Left renal cortex interstitium (tissue), 4 donors: Measurements from ENCODE around the gene UQCRH. TPM values are rescaled to one million over a fixed set of nuclear protein-coding genes. Genes with fewer than 3 reads are reported as not detected.
A peak's percentile ranks its signal among the peaks of the same experiment; 100 is the strongest.
"Not testable (repeated sequence)": the region's sequence is repeated elsewhere in the genome, so short reads cannot be mapped to it uniquely, and the experiment has no call there.

ENCODE experiments used
- DNase-seq, 4 donors: peaks; one replicate each; pipeline ENCODE4 v3.0.0-alpha.2; 2013; ENCODE audit warnings: low read depth in 4 of 4, low spot score in 2 of 4, missing footprints in 1 of 4
- polyA plus RNA-seq, 4 donors: library from polyadenylated mRNA; unstranded; fragments of 120-200 nt; gene quantifications; one replicate each; pipeline ENCODE4 v1.2.1, GENCODE V29; 2013; ENCODE audit not compliant: insufficient read length in 4 of 4

The UQCRH gene
- polyA plus RNA-seq, 4 donors, result 354 to 478 (median 418) TPM

DNA sequence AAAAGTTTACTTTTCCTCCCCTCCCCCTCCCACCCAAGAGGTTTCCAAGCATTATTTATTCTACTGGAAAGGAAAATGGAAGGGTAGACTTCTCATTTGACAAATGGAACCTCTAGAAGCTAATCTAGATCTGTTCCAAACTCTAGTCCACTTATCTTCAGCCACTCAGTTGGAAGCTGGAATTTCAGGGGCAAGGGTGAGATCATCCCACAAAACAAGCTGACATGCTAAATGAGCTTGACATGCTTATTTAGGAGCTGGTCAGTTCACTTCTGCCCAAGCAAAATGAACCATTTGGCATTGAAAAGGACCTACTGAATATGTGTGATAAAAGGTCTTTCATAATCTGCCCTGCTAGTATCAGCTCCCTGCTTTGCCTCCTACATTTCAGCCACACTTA, 5.1 kb upstream of the UQCRH start:
- DNase-seq, result no peak

DNA sequence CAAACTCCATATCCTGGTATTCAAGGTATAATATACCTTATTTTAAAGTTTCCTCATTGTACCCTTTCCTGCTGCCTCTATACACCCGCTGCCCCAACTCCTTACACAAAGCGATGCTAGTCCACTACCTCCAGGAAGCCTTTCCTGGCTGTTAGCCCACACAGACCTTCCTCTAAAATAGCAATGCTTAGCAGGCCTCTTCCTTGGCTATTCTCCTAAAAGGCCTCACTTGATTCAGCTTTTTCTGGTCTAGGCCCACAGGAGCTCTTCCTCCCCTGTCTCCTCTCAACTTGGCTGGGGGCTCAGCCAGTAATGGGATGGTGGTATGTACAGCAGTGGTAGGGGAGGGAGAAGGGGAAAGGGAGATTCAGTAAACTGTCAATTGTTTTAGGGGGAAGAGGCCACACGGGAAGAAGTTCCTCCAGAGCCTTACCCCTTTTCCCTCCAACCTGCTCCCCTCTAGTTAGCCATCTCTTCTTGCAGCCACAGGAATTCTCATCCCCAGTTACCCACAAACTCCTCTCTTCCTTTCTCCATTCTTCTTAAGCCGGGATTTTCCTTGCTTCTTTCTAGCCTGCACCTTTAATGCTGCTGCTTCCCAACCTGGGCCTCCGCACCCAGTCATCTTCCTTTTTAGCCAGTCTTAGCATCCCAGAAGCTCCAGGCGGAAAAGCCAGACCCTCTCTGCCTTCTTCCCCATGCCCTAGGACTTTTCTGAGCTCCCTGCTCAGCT, 2.7 kb upstream of the UQCRH start:
- DNase-seq, result no peak

DNA sequence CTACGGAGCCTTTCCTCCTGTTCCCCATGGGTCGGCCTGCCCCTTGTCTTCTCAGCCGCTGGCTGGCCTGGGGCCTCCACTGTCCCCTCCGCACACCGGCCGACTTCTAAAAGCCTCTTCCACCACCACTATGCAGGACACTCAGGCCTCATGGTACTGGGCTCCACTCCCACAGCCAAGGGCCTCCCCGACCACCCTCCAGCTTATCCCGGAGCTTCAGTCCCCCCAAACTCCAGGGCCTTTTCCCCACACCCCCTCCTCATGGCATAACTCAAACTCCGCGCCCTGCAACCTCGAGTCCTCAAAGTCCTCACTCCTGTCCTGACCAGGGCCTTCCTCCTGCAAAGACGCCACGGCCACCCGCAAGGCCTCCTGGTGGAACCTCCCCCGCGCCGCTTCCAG, 2.1 kb upstream of the UQCRH start:
- DNase-seq, result peak in 1 of 4 donors; percentile 14

DNA sequence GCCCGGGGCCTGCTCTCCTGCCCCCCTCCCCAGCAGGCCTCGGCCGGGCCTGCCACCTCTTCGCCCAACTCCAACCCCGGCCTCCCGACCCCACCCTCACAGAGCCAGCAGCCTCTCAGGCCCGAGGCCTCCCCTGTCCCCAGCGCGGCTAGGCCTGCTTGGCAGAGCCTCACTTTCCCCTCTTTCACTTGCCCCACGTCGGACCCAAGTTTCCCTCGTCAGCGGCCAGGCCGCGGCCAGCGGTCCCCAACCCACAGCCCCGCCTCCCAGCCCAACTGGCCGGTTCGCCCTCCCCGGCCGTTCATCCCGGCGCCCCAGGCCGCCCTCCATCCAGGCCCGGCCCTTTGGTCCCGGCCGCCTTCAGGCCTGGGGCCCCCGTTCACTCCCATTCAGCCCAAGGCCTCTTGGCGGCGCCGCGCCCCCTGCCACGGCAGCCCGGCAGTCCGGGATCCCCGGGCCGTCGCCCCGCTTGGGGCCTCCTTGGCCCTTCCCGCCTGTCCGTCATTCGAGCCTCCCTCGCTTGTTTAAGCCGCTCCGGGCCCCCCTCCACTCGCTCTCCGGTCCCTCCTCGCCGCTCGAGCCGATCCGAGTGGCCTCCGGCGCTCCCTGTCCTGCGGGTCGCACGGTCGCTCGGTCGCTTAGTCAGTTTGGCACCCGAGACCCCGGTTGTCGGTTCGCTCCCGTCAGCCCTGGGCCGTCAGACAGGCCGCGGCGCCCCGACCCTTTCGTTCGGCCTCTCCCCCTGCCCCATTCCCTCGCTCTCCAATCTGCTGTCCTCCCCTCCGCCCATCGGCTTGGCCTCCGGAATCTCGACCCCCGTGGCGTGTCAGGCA, 1.5 kb upstream of the UQCRH start:
- peak; percentile 33 to 46 (median 44) for DNase-seq

DNA sequence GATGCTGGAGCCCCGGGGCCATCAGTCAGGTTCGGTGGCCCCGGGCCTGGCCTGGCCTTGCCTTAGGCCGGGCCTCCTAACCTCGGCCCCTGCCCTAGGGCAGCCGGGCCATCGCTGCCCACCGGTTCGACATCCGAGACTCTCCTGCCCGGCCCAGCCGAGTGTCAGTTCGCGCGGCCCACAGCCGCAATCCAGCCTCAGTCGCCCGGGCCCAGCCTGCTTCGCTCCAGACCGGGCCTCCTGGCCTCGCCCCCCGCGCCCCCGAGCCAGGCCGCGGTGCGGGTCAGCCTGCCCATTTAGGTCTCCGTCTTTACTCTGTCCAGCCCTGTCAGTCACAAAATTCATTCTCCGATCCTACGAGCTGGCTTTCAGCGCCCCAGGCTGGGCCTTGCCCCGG, 859 bp upstream of the UQCRH start:
- DNase-seq, result peak; percentile 25 to 59 (median 46)

DNA sequence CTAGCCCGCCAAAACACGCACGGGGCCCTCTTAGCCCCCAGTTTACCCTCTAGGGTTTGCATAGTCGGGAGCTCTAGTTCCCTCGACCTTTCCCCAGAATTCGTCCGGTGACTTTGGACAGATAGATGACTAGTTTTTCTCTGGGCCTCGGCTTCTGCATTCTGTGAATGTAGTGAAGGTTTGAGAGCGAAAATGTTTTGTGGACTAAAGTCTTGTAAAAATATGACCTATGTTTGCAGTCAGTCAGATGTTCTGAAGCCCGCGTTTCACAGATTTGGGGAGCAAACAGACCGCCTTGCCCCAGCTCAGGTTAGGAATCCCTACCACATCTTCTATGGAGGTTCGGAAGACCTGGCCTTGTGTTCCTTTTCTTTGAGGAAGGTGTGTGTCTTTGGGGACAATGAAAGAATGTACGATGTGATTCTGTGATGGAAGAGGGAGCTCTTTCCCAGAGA, 401 bp downstream of the UQCRH start:
- DNase-seq, result peak in 2 of 4 donors; percentile 26 to 45

DNA sequence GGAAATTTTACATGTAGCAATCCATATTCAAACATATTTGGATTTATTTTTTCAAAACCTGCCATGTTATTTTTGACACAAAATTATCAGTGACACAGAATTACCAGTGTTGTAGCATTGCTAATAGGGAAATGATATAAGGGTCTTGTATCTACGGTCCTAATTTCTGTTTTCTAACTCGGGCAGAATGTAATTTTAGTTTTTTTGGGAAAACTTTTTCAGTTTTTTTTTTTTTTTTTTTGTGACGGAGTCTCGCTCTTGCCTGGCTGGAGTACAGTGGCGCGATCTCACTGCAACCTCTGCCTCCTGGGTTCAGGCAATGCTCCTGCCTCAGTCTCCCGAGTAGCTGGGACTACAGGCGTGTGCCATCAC, 2.6 kb downstream of the UQCRH start:
- DNase-seq, result no peak

DNA sequence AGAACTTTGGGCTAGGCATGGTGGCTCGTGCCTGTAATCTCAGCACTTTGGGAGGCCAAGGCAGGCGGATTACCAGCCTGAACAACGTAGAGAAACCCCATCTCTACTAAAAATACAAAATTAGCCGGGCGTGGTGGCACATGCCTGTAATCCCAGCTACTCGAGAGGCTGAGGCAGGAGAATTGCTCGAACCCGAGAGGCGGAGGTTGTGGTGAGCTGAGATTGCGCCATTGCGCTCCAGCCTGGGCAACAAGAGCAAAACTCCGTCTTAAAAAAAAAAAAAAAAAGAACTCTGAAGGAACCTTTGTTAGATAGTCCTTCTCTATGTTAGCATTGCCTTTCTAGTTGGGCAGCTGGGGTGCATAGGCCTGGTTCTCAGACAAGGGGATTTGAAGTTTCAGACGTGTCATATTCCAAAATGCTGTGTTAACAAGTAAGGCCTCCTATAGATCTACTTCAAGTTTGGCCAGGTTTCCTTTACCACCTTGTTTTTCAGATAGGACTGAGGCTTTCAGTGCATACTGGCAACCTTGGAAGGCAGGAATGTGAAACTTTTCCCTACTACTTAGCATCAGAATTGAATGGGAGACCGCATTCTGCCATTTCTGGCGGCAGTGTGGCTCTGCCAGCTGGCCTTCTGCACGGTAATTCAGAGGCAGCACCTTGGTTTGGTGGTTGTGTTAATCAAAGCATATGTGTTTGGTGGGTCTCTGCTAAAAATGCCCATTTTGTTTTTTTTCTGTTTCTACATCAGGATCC, 6.1 kb downstream of the UQCRH start:
- no peak for DNase-seq

DNA sequence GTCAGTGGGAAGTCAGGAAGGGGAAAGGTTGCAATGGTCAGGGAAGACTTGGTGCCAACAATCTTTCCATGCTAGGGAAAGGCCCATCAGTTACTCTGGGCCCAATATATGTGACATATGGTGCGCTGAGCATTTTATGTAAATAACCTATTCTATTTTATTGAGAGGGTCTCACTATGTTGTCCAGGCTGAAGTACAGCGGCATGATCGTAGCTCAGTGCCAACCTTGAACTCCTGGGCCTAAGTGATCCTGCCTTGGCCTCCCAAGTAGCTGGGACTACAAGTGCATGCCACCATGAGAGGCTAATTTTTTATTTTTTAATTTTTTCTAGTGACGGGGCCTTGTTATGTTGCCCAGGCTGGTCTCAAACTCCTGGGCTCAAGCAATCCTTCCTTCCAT, 6.8 kb downstream of the UQCRH start:
- no peak for DNase-seq

DNA sequence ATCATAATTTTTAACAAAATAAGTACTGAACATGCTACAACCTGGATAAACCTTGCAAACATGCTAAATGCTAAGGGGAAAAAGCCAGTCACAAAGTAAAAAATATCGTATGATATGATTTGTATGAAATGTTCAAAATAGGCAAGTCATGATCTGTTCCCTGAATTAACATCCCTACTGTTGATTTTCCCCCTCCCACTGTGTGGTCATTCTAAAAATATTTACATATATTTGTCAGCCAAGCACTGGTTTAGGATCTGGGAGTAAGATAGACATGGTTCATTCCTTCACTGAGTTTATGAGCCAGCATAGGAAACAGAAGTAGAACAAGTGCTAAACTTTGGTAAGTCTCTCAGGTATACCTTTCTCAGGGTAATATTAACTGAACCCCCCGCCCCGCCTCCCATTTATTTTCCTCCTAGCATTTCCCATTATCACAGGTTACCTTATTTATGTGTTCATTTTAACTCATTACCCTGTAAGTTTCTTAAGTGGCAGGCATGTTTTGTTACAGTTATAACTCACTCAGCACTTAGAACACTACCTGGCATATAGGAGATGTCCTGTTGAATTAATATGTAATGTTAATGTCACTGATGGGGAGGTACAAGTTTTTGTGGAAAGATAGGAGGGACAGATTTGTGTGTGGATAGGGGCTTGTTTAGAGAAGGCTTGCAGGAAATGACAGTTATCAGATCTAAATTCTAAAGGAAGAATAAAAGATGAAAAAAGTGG, 12.3 kb downstream of the UQCRH start:
- no peak for DNase-seq

DNA sequence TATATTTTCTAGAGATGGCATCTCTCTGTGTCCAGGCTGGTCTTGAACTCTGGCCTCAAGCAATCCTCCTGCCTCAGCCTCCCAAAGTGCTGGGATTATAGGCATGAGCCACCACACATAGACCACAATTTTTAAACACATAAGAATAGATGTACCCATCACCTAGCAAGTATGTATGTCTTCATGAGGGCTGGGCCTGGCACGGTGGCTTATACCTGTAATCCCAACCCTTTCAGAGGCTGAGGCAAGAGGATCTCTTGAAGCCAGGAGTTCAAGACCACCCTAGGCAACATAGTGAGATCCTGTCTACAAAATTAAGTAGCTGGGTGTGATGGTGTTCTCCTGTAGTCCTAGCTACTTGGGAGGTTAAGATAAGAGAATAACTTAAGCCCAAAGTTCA, 13.8 kb downstream of the UQCRH start:
- no peak for DNase-seq

DNA sequence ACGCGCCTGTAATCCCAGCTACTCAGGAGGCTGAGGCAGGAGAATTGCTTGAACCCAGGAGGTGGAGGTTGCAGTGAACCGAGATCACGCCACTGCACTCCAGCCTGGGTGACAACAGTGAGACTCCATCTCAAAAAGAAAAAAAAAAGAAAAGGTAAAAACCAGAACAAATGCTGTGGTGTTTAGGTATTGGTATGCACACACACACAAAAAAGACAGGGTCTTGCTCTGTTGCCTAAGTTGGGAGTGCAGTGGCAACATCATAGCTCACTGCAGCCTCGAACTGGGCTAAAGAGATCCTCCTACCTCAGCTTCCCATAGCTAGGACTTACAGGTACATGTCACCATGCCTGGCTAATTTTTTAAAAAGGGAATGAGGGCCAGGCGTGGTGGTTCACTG, 15.8 kb downstream of the UQCRH start:
- not testable (repeated sequence) for DNase-seq

DNA sequence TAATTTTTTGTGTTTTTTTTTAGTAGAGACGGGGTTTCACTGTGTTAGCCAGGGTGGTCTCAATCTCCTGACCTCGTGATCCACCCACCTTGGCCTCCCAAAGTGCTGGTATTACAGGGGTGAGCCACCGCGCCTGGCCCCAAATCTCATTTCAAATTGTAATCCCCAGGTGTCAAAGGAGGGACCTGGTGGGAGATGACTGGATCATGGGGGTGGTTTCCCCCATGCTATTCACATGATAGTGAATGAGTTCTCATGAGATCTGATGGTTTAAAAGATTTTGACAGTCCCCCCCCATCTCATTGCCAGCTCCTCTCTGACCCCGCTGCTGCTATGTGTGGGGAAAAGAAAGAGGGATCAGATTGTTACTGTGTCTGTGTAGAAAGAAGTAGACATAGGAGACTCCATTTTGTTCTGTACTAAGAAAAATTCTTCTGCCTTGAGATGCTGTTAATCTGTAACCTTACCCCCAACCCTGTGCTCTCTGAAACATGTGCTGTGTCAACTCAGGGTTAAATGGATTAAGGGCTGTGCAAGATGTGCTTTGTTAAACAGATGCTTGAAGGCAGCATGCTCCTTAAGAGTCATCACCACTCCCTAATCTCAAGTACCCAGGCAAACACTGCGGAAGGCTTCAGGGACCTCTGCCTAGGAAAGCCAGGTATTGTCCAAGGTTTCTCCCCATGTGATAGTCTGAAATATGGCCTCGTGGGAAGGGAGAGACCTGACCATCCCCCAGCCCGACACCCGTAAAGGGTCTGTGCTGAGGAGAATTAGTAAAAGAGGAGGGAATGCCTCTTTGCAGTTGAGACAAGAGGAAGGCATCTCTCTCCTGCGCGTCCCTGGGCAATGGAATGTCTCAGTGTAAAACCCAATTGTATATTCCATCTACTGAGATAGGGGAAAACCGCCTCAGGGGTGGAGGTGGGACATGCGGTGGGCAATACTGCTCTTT, 16.7 kb downstream of the UQCRH start:
- DNase-seq, result not testable (repeated sequence)

DNA sequence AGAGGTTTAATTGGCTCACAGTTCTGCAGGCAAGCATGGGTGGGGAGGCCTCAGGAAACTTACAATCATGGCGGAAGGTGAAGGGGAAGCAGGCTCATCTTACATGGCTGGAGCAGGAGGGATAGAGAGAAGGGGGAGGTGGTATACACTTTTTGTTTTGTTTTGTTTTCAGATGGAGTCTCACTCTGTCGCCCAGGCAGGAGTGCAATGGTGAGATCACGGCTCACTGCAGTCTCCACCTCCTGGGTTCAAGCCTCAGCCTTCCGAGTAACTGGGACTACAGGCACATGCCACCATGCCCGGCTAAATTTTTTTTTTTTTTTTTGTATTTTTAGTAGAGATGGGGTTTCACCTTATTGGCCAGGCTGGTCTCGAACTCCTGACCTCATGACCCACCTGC, 18.7 kb downstream of the UQCRH start:
- not testable (repeated sequence) for DNase-seq

DNA sequence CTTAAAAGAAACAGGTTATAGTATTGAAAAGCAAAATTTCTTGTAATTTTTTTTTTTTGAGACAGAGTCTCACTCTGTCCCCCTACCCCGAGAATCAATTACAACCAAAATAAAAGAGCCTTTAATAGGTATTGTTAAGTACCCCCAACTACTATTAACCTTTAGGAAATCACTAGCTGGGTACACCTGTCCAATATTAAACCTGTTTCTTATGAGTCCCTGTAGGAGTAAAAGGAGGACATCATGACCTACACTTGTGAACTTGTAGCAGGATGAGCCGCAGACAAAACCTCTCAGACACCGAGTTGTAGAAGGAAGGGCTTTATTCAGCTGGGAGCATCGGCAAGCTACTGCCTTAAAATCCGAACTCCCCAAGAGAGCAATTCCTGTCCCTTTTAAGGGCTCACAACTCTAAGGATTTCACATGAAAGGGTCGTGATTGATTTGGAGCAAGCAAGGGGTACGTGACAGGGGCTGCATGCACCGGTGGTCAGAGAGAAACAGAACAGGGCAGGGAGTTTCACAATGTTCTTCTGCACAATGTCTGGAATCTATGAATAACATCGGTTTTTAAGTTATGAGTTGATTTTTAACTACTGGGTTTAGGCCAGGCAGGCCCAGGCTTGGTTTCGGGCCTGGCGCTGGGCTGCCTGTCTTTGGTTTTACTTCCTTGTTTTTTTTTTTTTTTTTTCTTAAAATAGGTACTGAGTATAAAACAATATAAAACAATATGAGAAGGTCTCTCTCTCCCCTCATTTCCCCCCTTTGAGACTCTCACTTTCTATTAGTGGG, 22.0 kb downstream of the UQCRH start:
- DNase-seq, result not testable (repeated sequence)

DNA sequence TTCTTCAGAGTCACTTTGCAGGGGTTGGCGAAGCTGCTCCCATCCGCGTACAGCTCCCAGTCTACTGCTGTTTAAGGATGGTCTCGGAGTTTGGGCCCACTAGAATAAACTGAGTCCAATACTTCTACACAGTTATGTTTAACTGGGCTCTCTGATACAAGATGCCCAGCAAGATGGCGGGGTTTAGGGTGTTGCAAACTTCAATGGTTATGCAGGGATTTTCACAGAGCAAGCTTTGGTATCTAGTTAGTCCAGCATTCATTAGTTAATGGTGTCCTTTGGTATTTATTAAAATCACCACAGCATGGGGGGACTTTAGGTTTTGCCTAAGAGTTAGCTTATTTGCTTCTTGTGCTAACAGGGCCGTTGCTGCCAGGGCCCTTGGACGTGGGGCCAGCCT, 24.7 kb downstream of the UQCRH start:
- not testable (repeated sequence) for DNase-seq

DNA sequence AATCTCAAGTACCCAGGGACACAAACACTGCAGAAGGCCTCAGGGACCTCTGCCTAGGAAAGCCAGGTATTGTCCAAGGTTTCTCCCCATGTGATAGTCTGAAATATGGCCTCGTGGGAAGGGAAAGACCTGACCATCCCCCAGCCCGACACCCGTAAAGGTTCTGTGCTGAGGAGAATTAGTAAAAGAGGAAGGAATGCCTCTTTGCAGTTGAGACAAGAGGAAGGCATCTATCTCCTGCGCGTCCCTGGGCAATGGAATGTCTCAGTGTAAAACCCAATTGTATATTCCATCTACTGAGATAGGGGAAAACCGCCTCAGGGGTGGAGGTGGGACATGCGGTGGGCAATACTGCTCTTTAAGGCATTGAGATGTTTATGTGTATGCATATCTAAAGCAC, 26.3 kb downstream of the UQCRH start:
- DNase-seq, result not testable (repeated sequence)

DNA sequence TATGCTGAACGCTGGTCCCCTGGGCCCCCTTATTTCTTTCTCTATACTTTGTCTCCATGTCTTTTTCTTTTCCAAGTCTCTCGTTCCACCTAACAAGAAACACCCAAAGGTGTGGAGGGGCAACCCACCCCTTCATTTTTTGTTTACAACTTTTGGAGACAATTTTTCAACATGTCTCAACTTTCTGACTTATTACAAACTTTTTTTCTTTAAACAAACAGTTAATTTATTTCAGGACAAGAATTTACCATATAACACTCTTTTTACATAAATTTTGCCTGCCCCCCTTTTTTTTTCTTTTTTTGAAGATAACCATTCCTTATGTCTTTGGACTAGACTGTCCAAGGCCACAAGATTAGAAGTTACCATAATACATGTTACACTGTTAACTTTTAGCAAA, 26.9 kb downstream of the UQCRH start:
- DNase-seq, result not testable (repeated sequence)
